ENCODE measurements around the gene TCIRG1.

TCIRG1 gene

DNA sequence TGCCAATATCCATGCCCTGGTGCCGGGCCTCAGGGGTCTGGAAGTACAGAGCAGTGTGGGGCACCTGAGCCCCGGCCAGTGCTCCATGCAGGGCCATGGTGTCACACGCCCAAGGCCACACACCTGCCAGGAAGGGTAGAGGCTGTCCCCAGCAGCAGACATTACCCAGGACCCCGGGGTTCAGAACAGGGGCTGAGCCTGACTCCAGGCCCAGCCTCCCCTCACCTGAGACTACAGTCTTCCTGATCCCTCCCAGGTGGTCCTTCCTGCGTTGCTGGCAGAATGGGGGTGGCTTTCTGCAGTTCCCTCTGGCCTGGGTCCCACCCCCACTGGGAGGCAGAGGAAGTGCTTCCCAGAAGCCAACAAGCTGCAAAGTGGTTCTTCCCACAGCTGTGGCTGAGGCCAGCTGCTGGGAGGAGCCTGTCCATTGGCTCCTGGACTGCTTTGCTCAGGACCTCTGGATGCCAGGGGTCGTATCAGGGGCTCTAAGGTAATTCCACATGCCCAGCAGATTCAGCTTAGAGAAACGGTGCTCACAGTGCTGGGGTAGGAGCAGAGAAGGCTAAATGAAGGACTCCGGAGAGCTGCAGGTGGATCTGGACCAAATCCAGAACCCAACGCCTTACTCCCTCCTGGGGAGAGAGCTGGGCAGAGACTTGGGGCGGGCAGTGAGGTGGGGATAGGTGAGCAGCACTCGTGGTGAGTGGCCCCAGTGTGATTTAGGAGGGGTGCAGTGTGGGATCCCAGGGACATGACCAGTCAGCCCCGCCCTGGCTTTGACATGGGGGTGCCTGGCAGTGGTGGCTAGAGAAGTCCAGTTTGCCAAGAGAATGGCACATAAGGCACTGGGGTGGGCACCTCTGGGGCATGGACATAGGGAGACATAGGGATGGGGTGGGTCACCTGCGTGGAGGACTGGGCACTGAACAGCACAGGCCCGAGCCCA lies 12.6 kb downstream of the TCIRG1 start:
- DNase-seq (ENCODE audit: low read depth): no peak

DNA sequence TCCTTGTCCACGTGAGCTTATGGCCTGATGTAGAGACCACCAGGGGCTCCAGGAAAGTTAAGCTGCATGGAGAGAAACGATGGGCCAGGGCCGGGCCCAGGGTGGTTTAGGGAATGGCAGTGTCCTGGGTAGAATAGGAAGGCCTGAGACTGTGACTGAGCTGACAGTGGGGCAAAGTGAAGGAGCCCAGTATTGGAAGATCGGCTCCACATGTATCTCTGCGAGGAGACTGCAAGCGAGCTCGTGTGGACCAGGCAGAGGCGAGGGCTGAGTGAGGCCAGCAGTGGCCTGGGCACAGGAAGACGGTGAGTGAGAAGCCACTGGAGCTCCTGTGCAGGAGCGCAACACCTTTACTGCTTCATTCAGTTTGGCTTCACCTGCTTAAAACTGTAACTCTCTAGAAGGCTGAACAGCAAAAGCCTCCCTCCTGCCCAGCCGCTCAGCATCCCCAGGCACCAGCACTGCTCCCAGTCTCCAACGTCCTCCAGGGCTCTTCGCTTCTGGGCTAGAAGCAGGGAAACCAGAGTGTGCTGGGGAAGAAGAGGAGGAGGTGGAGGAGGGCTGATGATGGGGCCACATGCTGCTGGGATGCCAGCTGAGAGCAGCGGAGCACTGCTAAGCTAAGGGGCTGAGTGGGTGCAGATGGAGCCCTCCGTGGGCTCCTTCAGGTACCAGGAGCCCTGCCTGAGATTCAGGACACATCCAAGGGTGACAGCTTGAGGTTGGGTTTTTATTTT lies 13.5 kb downstream of the TCIRG1 start:
- DNase-seq (ENCODE audit: low read depth): no peak

DNA sequence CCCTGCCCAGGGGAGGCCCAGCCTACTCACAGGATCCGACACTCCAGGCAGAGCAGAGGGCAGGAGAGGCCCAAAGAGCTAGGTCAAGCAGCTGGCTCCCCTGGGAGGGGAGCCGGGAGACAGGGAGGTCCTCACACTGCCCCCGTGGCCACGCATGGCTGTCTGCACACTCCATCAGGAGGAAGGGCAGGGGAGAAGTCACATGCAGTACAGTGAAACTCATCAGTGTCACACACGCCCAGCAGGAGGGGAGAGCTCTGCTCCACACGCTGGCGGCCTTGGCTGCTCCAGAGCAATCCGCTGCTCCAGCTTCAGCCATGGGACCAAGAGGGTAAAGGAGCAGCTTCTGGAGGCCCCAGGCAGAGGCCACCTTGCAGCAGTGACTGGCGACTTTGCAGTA lies 14.3 kb downstream of the TCIRG1 start:
- DNase-seq (ENCODE audit: low read depth): no peak

DNA sequence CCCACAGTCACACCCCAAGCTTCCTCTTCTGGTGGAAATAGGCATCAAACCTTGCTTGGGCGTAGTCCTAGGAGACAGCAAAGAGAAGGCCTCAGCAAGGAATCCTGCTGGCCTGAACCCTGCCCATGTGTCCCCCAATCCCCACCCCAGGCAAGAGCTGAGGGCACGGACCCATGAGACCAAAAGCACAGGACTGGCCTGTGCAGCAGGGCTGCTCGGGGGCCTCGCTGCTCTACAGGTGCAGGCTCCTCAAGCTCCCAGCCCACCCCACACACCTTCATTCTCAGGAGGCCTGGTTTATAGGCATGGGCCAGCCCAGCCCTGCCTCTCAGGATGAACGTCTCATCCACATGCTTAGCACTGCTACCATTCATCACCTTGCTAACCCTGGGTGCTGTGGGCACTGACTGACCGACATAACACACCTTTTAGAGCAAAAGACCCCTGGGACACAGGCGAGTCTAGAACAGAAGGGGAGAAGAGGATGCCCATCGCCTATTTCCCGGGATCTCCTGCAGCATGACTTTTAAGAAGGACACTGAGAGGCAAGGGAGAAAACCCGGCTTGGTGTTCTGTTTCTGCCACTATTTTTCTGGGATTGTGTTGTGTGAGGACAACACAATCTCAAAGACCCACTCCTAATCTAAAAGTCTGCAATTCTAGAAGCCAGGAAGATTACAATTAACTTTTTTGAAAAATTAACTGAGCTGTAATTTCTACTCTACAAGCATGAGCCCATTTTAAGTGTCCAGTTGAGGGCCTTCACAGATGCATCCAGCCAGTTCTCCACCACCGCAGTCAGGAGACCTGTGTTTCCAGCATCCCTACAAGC lies 15.4 kb downstream of the TCIRG1 start:
- no peak for DNase-seq (ENCODE audit: low read depth)

DNA sequence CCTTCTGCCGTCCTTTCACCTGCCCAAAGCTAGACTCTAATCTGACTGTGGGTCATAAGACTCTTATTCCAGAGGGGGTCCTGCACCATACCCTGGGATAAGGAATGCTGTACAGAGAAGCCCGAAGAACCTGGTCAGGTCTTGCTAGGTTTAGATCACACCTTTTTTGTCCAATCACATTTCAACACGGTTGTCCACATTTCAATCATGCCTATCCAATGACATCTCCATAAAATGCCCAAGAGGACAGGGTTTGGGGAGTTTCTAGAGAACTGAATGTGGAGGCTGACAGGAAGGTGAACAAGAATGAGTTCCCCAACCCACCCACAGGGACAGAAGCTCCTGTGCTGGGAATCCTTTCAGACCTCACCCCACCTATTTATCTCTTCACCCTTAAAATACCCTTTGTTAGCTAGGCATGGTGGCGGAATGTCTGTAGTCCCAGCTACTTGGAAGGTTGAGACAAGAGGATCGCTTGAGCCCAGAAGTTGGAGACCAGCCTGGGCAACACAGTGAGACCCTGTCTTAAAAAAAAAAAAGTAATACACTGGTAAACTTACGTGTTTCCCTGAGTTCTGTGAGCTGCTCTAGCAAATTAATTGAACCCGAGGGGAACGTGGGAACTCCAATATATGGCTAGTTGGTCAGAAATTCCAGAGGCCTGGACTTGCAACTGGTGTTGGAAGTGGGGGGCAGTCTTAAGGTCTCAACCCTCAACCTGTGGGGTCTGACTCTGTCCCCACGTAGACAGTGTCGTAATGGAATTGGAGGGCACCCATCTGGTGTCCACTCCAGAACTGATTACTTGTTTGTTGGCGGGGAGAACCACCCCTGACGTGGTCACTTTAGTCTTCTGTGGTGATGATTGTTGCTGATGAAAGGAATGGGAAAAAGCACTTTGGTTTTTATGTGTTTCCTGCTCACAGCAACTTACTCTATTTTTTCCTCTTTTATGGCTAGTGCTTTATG lies 17.8 kb downstream of the TCIRG1 start:
- no peak for DNase-seq (ENCODE audit: low read depth)

DNA sequence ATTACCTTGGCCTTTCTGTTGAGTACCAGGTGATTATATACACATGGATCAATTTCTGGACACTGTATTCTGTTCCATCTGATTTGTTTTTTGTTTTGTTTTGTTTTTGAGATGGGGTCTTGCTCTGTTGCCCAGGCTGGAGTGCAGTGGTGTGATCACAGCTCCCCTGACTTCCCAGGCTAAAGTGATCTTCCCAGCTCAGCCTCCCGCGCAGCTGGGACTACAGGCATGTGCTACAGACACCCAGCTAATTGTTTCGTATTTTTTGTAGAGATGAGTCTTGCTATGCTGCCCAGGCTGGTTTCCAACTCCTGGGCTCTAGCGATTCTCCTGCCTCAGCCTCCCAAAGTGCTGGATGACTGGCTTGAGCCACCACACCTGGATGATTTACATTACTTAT lies 19.0 kb downstream of the TCIRG1 start:
- DNase-seq (ENCODE audit: low read depth): no peak

DNA sequence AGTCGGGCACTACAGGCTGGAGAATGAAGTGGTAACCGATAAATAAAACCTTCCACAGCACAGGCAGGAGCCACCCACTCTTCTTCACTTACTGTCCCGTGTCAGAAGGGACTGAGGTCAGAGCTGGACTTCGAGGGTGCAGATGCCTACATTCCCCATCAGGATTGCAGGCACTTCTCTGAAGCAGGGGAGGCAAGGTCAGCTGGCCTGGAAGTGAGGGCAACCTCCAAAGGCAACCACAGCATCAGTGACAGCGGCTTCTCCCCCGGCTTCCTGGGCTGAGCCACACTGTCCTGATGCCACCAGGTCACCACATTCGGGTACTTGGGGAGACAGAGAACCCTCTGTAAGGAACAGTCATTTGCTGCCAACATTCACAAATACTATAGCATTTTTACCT lies 22.7 kb downstream of the TCIRG1 start:
- no peak for DNase-seq (ENCODE audit: low read depth)

DNA sequence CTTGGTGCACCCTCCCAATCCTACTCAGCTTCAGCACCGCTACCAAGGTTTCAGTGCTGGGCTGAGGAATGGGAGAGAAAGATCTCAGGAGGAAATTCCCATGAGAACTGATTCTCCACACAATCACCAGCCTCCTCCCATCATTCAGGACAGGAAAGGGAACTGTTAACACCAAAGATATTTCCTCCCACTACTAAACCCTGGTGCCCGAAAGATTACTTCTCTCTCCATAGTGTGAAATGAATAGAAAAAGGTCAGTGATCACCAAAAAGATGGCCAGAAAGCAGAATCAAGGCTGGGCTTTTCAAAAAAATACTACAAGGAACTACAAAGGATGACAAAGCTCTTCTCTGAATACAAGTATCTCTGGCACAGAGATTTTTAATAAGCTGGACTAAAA lies 26.1 kb downstream of the TCIRG1 start:
- DNase-seq (ENCODE audit: low read depth): no peak

DNA sequence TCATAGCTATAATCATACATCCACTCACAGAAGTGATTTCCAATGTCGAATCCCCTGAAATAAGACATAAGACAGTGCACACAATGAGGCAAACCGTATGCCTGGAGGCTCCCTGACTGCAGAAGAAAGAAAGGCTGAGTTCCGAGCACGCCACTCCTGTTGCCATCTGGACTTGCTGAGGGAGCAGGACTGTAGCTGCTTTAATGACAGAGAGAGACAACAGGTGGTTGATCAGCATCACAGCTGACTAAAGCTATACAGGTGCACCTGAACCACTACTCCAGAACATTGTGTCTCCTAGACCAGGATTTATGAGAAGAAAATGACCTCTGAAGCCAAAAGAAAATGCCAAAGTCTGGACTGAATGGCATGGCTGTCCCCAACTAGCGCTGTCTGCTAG lies 27.0 kb downstream of the TCIRG1 start:
- DNase-seq (ENCODE audit: low read depth): no peak

DNA sequence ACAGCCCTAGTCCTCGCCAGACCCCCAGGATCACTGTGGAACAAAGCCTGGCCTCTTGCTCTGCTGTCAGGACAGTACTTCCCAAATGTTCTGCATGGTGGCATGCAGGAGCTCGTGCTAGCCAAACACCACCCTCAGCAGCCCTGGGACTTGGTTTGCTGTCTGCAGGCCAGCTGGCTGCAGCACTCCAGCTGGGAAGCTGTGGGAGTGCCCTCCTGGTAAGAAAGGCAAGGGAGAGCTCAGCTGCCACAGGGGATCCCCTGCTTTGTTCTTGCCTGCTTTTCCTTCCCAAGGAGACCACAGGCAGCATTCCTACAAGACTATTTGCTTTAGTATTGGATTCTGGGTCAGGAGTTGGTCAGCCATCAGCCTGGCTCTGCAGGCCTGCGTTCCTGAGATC lies 27.9 kb downstream of the TCIRG1 start:
- DNase-seq (ENCODE audit: low read depth): no peak

DNA sequence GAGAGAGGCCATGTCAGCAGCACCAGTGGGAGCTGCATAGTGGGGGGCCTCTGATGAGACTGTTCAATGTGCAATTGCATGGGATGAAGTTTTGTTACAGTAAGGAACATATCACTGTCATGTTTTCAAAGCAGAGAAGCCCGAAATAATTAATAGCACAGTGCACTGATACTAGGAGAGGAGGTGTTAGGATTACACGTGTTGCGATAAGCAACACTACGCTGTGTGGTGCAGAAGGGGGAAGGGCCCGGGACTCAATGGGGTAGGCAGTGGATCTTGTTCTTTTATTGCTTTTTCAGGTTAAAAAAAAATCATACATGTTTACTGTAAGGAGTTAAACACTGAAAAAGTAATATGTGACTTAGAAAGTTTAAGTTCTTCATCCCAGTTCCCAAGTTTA lies 29.2 kb downstream of the TCIRG1 start:
- no peak for DNase-seq (ENCODE audit: low read depth)

DNA sequence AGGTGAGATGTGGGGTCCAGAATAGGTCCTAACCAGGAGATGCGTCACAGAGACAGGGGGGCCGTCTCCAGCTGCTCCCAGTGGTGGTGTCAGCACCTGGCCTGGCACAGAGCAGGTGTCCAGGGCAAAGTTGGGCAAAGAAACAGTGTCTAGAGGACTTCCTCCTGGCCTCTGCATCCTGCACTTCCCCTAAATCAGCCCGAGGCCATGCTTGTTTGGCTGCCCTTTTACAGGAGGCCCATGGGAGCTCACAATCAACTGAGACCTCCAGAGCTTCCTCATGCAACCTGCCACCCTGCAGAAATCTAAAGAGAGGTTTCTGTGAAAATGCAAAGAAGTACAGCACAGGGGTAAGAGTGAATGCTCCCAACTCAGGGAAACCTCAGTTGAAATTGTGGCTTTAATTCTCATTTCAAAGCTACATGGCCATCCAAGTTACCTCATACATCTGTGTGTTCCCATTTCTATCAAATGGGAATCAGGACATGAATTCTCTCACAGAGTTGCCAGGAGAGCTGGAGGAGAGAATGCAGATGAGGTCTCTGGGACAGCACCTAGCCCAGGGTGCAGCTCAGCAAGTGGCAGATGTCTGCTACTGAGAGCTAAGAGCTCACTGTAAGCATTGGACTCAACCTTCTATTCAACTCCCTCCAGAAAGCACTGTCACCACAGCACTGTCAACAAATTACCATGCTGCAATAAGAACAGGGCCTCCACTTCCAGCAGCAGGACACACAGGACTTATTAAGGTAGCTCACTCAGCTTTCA lies 32.6 kb downstream of the TCIRG1 start:
- no peak for DNase-seq (ENCODE audit: low read depth)

DNA sequence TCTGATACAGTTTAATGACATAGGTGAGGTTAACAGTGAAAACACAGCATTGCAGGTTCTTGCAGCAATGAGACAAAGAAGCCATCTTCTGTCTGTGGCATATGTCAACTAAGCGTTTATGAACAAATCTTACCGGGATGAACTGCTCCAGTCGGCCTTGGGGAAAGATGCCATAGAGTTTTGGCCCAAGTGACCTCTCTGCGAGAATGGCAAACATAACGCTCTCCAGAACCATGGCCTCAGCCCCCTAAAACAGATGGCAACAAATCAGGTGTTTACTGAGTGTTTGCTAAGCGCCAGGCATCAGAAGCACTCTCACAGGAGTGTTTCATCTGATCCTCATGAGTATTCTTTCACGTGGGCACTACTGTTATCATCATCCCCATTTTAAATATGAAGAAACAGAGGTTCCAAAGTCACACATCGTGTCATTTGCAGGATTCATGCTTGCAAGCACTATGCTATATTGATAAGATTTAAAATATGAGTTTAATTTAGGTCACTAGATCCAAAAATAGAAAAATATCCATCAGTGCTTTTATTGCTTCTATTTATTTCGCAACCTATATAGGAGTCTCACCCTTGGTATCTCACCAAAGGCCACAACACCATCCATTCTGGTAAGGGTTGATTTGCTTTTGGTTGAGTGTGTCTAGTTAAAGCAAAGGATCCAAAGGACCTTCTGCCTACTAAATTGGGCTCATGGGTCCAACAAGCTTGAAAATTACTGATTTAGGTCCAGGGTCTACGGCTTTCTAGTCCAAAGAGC lies 35.9 kb downstream of the TCIRG1 start:
- DNase-seq (ENCODE audit: low read depth): no peak

DNA sequence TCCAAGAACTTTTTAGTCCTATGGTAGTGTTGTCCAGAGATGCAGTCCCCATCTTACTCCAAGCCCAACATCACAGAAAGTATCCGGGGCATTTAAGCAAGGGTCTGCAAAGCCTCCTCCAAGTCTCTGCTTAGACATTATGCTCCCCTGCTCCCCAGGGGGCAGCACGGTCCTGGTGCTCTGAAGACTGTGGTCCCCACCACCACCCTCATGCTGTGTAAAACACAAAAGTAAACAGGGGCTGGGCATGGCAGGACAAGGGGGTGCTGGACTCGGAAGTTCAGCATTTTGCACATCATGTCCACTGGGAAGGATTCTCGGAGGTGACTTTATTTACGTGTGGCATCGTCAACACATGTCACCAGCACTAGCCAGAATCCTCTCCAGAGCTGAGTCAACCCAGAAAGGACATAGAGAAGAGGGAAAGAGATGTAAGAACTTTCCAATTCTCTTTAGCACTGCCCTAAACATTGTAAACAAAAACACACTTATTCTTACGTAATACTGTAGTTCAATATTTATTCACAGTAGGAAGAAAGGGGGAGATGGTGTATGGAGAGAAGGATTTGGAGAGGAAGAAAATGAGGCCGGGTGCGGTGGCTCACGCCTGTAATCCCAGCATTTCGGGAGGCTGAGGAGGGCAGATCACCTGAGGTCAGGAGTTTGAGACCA lies 37.7 kb downstream of the TCIRG1 start:
- no peak for DNase-seq (ENCODE audit: low read depth)

DNA sequence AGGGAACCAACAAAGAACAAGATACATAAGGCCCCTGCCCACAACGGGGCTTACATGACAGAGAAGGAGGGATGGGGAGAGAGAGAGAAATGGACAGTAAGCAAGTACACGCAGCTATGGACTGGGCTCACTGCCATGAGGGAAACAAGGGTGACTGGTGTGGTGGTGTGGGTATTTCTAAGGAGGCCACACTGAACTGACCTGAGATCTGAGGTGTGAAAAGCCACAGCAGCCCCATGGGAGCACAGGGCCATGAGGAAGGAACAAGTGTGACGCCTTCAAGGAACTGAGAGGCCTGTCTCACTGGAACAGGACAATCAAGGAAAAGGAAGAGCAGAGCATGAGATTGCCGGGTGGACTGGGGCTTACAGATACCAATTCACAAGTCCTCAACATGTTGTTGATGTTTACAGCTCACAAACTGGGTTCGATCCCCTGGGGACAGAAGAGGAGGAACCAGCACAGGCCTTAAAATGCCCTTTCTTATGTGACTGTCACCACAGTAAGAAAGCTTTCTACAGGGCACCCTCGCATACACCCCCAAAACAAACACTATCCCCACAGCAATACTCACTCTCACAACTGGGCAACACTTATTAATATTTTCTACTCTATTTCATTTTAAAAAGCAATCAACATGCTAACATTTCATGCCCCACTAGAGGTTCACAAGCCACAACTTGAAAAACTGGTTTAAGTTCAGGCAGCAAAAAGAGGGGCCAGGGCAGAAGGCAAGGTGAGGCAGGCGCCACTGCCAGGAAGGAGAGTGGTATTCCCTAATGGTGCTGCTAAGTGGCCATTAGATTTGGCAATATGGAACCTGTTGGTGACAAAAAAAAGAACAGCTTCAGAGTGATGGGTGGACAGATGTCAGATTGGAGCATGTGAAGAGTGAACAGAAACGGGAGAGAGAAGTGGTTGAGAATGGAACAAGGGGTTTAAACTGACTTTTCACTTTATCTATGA lies 39.1 kb downstream of the TCIRG1 start:
- DNase-seq (ENCODE audit: low read depth): no peak

DNA sequence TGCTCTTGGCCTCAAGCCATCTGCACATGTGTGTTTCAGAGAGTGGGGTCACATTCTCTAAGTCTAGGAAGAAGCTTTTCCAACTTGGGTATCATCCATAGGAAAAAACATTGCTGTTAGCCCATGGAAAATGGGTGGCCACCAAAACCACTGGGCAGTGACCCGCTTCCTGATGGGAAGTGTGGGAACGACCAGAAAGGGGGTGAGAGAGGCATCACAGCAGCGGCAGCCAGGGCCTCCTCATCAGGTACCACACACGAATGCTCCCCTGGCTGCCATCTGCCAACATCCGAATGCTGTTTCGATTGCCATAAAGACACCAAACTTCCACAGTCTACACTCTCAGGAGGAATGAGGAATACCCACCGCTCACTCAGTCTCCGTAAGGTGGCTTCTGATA lies 42.0 kb downstream of the TCIRG1 start:
- no peak for DNase-seq (ENCODE audit: low read depth)

DNA sequence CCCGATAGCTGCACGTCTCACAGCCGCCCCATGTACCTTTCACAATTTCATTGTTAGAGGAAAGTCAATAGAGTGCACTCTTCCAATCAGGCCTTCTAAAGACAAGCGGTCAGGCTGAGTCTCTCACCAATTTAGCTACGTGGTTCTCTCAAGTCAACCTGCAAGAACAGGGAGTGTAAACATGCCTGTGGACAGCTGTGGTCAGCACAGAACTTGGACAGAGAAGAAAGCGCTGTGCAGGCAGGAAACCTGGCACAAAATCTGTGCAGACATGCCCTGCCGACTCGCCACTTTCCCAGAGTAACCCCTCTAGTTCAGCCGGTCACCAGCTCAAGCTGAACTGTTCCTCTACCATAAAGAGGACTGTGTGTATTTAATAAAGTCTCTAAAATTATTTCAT lies 42.9 kb downstream of the TCIRG1 start:
- DNase-seq (ENCODE audit: low read depth): no peak

DNA sequence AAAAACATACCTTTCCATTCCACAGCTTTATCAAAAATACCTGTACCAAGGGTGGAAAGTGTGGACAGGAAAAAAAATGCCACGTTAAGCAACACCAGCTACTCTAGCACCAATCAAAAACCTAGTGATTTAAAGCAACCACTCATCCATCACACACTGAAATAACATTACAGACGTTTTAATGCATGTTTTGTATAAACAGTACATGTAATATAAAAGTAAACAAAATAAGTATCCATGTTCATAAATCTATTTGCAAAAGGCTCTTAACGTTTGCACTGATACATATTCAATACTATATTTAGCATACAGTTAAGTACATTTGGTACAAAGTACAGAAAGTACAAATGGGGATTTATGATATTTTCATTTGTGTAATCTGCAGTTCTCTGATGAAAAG lies 43.7 kb downstream of the TCIRG1 start:
- no peak for DNase-seq (ENCODE audit: low read depth)

Measured in activated T-cell treated with anti-CD3 and anti-CD28 coated beads for 1 hour (primary cell).